NCI-H69 (cell line): ENCODE measurements around the gene NGRN.

Experiments
- DNase-seq: peaks from one replicate; lab custom pipeline; 2025; lab: John Stamatoyannopoulos, UW

Gene NGRN

DNA sequence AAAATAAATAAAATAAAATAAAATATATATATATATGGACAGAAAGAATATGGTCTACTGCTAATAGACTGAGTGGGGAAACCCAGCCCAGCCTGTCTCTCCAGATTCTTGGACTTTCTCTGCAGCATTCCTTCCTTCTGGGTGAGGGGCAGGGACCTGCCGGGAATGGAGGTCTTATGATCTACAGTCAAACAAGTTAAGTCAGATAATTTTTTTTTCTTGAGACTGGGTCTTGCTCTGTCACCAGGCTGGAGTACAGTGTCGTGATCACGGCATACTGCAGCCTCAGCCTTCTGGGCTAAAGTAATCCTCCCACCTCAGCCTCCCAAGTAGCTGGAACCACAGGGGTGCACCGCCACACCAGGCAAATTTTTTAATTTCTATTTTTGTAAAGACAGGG is 53.1 kb downstream of the NGRN start:
- DNase-seq: no peak

GRCh38 chr15:90320062-90320884 is 54.8 kb downstream of the NGRN start:
- peak; percentile 86 for DNase-seq

GRCh38 chr15:90320885-90321278 is 55.4 kb downstream of the NGRN start:
- no peak for DNase-seq
